IMR-90 (cell line): Measurements from ENCODE around the gene ESRRG. TPM values are rescaled to one million over a fixed set of nuclear protein-coding genes. Genes with fewer than 3 reads are reported as not detected.

Experiments used
- ATAC-seq: fragments of 200-7000 bp; cut with Tn5 transposase; 2 replicates; pipeline ENCODE4 v1.9.1; 2020; ENCODE audit warnings: low read depth, mild to moderate bottlenecking, moderate library complexity
- BruUV-seq: library from RNA; stranded (reverse); fragments of 400-500 nt; replicated peaks from 2 replicates; lab custom pipeline; 2021; lab: Mats Ljungman, UMichigan
- CTCF ChIA-PET: fragments of 300-600 bp; formaldehyde crosslinking; extraction: SDS; loops from one replicate; lab custom pipeline; 2021; ENCODE audit warnings: antibody characterized with exemption; lab: Yijun Ruan, JAX
- POLR2A ChIA-PET: fragments of 300-600 bp; sonication (Branson Sonifier 250); formaldehyde crosslinking; loops from one replicate; lab custom pipeline; 2022; ENCODE audit warnings: antibody characterized with exemption; ENCODE audit not compliant: unreplicated experiment; lab: Charles Lee
- DNase-seq: peaks from one replicate; pipeline ENCODE4 v3.0.0; 2013
- H2AFZ ChIP-seq: replicated peaks from 2 replicates; pipeline ENCODE3; 2013; ENCODE audit warnings: low read length, mild to moderate bottlenecking; ENCODE audit not compliant: poor library complexity
- H2AK5ac ChIP-seq: 2 replicates; pipeline ENCODE4 v1.6.1; 2013; ENCODE audit warnings: low read depth, low read length, inconsistent platforms
- H2AK9ac ChIP-seq: replicated peaks from 2 replicates; pipeline ENCODE3; 2013; ENCODE audit warnings: mild to moderate bottlenecking, low read depth, low read length, moderate library complexity; ENCODE audit not compliant: poor library complexity
- H2BK120ac ChIP-seq: 2 replicates; pipeline ENCODE4 v1.6.1; 2013; ENCODE audit warnings: low read depth, low read length, inconsistent platforms
- H2BK15ac ChIP-seq: 3 replicates; pipeline ENCODE4 v1.6.1; 2013; ENCODE audit warnings: low read depth, low read length, inconsistent platforms
- H2BK20ac ChIP-seq: 2 replicates; pipeline ENCODE4 v1.6.1; 2013; ENCODE audit warnings: low read depth, mild to moderate bottlenecking, inconsistent platforms, low read length, moderate library complexity
- H2BK5ac ChIP-seq: 2 replicates; pipeline ENCODE4 v1.6.1; 2013; ENCODE audit warnings: mild to moderate bottlenecking, low read depth, low read length, inconsistent platforms; ENCODE audit not compliant: poor library complexity, severe bottlenecking
- H3K14ac ChIP-seq: replicated peaks from 2 replicates; pipeline ENCODE4 v1.6.1; 2013; ENCODE audit warnings: low read depth, low read length, inconsistent platforms
- H3K18ac ChIP-seq: 2 replicates; pipeline ENCODE4 v1.6.1; 2013; ENCODE audit warnings: low read depth, low read length, control low read depth
- H3K23ac ChIP-seq: 2 replicates; pipeline ENCODE4 v1.6.1; 2013; ENCODE audit warnings: low read depth, low read length, inconsistent platforms
- H3K27ac ChIP-seq: 2 replicates; pipeline ENCODE4 v1.5.1; 2013; ENCODE audit warnings: mild to moderate bottlenecking, control low read depth, low read length; ENCODE audit not compliant: insufficient read depth
- H3K27me3 ChIP-seq: 2 replicates; pipeline ENCODE4 v1.6.1; 2013; ENCODE audit warnings: low read length; ENCODE audit not compliant: control insufficient read depth, insufficient read depth
- H3K36me3 ChIP-seq: 2 replicates; pipeline ENCODE4 v1.6.1; 2013; ENCODE audit warnings: low read length, mixed read lengths; ENCODE audit not compliant: control insufficient read depth, insufficient read depth
- H3K4ac ChIP-seq: 2 replicates; pipeline ENCODE4 v1.6.1; 2013; ENCODE audit warnings: low read depth, low read length, inconsistent platforms
- H3K4me1 ChIP-seq: 2 replicates; pipeline ENCODE4 v1.6.1; 2013; ENCODE audit warnings: low read length, mixed read lengths; ENCODE audit not compliant: control insufficient read depth, insufficient read depth
- H3K4me2 ChIP-seq: 2 replicates; pipeline ENCODE4 v1.6.1; 2013; ENCODE audit warnings: low read depth, mild to moderate bottlenecking, control low read depth, low read length, moderate library complexity
- H3K4me3 ChIP-seq: 2 replicates; pipeline ENCODE4 v1.5.1; 2013; ENCODE audit warnings: low read depth, mild to moderate bottlenecking, control low read depth, low read length, moderate library complexity; ENCODE audit not compliant: insufficient read depth
- H3K56ac ChIP-seq: 2 replicates; pipeline ENCODE4 v1.6.1; 2013; ENCODE audit warnings: low read length, inconsistent platforms; ENCODE audit not compliant: insufficient read depth; ENCODE audit errors: extremely low read depth
- H3K79me1 ChIP-seq, 2 experiments: 2 replicates each; pipeline ENCODE4 v1.6.1; 2013; ENCODE audit warnings: low read length in 2 of 2, inconsistent platforms in 1 of 2, low read depth in 1 of 2
- H3K9ac ChIP-seq: 2 replicates; pipeline ENCODE4 v1.6.1; 2013; ENCODE audit warnings: low read depth, low read length, control low read depth
- H3K9me1 ChIP-seq: 2 replicates; pipeline ENCODE4 v1.6.1; 2013; ENCODE audit warnings: low read length, inconsistent platforms; ENCODE audit not compliant: insufficient read depth
- H3K9me3 ChIP-seq: 2 replicates; pipeline ENCODE4 v1.6.1; 2013; ENCODE audit warnings: low read length; ENCODE audit not compliant: control insufficient read depth, insufficient read depth
- H4K20me1 ChIP-seq: 2 replicates; pipeline ENCODE4 v1.6.1; 2013; ENCODE audit warnings: low read length, inconsistent platforms; ENCODE audit not compliant: insufficient read depth
- H4K5ac ChIP-seq: 2 replicates; pipeline ENCODE4 v1.6.1; 2013; ENCODE audit warnings: mild to moderate bottlenecking, low read depth, low read length, control low read depth
- H4K8ac ChIP-seq, 2 experiments: 2 replicates each; pipeline ENCODE4 v1.6.1; 2013; ENCODE audit warnings: low read depth in 2 of 2, low read length in 2 of 2, control low read depth in 1 of 2, inconsistent platforms in 1 of 2
- H4K91ac ChIP-seq: 2 replicates; pipeline ENCODE4 v1.6.1; 2013; ENCODE audit warnings: low read depth, low read length, inconsistent platforms; ENCODE audit not compliant: insufficient read depth
- BHLHE40 ChIP-seq: fragments of 150-350 bp; IDR thresholded peaks from 2 replicates; pipeline ENCODE4 v1.6.1; 2016; ENCODE audit warnings: mild to moderate bottlenecking, low read depth, low read length
- CEBPB ChIP-seq: IDR thresholded peaks from 2 replicates; pipeline ENCODE4 v1.6.1; 2012; ENCODE audit warnings: low read depth, low read length, improper control_type of control experiment
- CTCF ChIP-seq: conservative IDR thresholded peaks from 2 replicates; pipeline ENCODE4 v1.5.1; 2012; ENCODE audit warnings: mild to moderate bottlenecking, low read depth, low read length, improper control_type of control experiment
- ELK1 ChIP-seq: fragments of 150-350 bp; IDR thresholded peaks from 2 replicates; pipeline ENCODE4 v1.6.1; 2016; ENCODE audit warnings: low read depth, mild to moderate bottlenecking, low read length, moderate library complexity, borderline replicate concordance
- FOS ChIP-seq: fragments of 150-350 bp; IDR thresholded peaks from 2 replicates; pipeline ENCODE4 v1.6.1; 2016; ENCODE audit warnings: low read depth, low read length
- MAFK ChIP-seq: IDR thresholded peaks from 2 replicates; pipeline ENCODE4 v1.6.1; 2012; ENCODE audit warnings: low read depth, low read length, improper control_type of control experiment
- MAZ ChIP-seq: IDR thresholded peaks from 2 replicates; pipeline ENCODE4 v1.6.1; 2012; ENCODE audit warnings: low read depth, mild to moderate bottlenecking, low read length, improper control_type of control experiment, moderate library complexity, borderline replicate concordance
- MXI1 ChIP-seq: IDR thresholded peaks from 2 replicates; pipeline ENCODE4 v1.6.1; 2012; ENCODE audit warnings: low read depth, mild to moderate bottlenecking, low read length, moderate library complexity, borderline replicate concordance
- NFE2L2 ChIP-seq: fragments of 150-350 bp; IDR thresholded peaks from 2 replicates; pipeline ENCODE4 v1.6.1; 2016; ENCODE audit warnings: low read depth, mild to moderate bottlenecking, low read length
- POLR2A ChIP-seq: IDR thresholded peaks from 2 replicates; pipeline ENCODE4 v1.6.1; 2012; ENCODE audit warnings: mild to moderate bottlenecking, low read depth, low read length
- RCOR1 ChIP-seq: IDR thresholded peaks from 2 replicates; pipeline ENCODE4 v1.6.1; 2012; ENCODE audit warnings: mild to moderate bottlenecking, low read length, improper control_type of control experiment; ENCODE audit not compliant: insufficient replicate concordance
- SMC3 ChIP-seq: fragments of 150-350 bp; IDR thresholded peaks from 2 replicates; pipeline ENCODE4 v1.6.1; 2016; ENCODE audit warnings: low read depth, mild to moderate bottlenecking, antibody characterized with exemption, low read length, moderate library complexity
- WGBS, 2 experiments: methylation state at CpG; one replicate each; pipeline versions ENCODE4 v1.1.5 to v1.1.7; 2013; ENCODE audit warnings: missing lambda C conversion rate in 2 of 2; ENCODE audit not compliant: insufficient read length in 1 of 2; ENCODE audit errors: extremely low coverage in 2 of 2; 5-methylcytosine and 5-hydroxymethylcytosine counted together
- dilution Hi-C: fragments of 300-500 bp; cut with HindIII; formaldehyde crosslinking; loops from one replicate; pipeline ENCODE4 v1.14.3; 2018; ENCODE audit warnings: low sequenced_read_pairs; ENCODE audit not compliant: unreplicated experiment
- in situ Hi-C: fragments of 300-500 bp; cut with MboI; formaldehyde crosslinking; loops from 3 replicates; pipeline ENCODE4 v1.14.3; 2019; ENCODE audit warnings: low sequenced_read_pairs, inconsistent platforms, mixed read lengths
- intact Hi-C: fragments of 100-400 bp; cut with micrococcal nuclease; formaldehyde crosslinking; loops from 2 replicates; pipeline ENCODE4 v1.10.0; 2022
- polyA plus RNA-seq, 3 experiments: library from polyadenylated mRNA; depleted of rRNA; stranded (reverse); fragments of >200 nt; gene quantifications; 2 replicates each; pipeline ENCODE4 v1.2.3, GENCODE V29; 2012; ENCODE audit warnings: low replicate concordance in 1 of 3
- total RNA-seq: library from RNA; depleted of rRNA; stranded (reverse); fragments of >200 nt; gene quantifications from 2 replicates; pipeline ENCODE4 v1.2.3, GENCODE V29; 2012

Gene ESRRG
- total and polyA plus RNA-seq, 2 of the 4 experiments (the other 2 are of a cell fraction): 0.17 to 0.54 TPM

GRCh38 chr1:216758161-216758560, 34.9 kb upstream of the ESRRG start (continued):
- no peak for TF ChIP-seq RCOR1

DNA sequence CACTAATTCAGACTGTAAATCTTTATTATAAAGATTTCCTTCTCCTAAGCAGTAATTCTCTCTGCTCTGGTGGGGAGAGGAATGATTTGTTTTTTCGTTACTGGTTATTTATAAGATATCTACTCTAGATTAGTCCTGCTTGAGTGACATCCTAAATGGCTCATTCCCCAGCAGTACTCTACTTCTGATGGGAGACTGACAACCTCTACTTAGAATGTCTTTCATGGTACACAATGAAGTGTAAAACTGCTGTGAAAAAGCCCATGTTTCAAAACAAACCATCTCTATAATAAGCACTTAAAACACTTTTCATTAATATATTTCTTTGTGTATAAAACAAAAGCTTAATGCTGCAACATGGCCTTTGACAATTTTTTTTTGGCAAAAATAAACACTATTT, 33.9 kb upstream of the ESRRG start:
- intact Hi-C loops (loop anchor here (10.0 kb wide), 1 partner anchor 658 kb away; no protein-coding TSS in a partner anchor), dilution Hi-C loops (no loop called here), in situ Hi-C loops (loop anchor here (25.0 kb wide), 1 partner anchor 905 kb away; no protein-coding TSS in a partner anchor)
- no TSS peak for BruUV-seq
- Histone ChIP-seq H4K20me1 (no peaks in the 10 kb centered on the region), H4K8ac (no peak overlapping the region), H4K5ac (no peak overlapping the region), H2AK9ac (no peak overlapping the region), H4K91ac (no peak overlapping the region), H3K27me3 (no peaks in the 10 kb centered on the region), H2AFZ (no peak overlapping the region), H3K79me1 (no peaks in the 10 kb centered on the region), H3K23ac (no peak overlapping the region), H2BK15ac (no peak overlapping the region), H3K9me3 (no peaks in the 10 kb centered on the region), H3K4me1 (no peaks in the 10 kb centered on the region), H3K9ac (no peak overlapping the region), H3K36me3 (no peaks in the 10 kb centered on the region), H2BK20ac (no peak overlapping the region), H3K4me2 (no peak overlapping the region), H2BK120ac (no peak overlapping the region), H3K4ac (no peak overlapping the region), H3K56ac (no peak overlapping the region), H3K4me3 (no peak overlapping the region), H3K14ac (no peak overlapping the region), H3K9me1 (no peaks in the 10 kb centered on the region), H3K18ac (no peak overlapping the region), H2BK5ac (no peak overlapping the region), H3K27ac (no peak overlapping the region), H2AK5ac (no peak overlapping the region)
- DNase-seq (no peak), ATAC-seq (no peak)
- WGBS, 2 experiments: no CpG with 5 or more reads among the region's 1 CpG
- ChIA-PET POLR2A (no interaction called here), CTCF (interaction anchor here (0.5 kb wide), 1 partner anchor 853 kb away, joined by 3 read pairs; no protein-coding TSS in a partner anchor)
- TF ChIP-seq RCOR1 (no peak), FOS (no peak), SMC3 (no peak), CTCF (no peak), MAFK (no peak), CEBPB (no peak), ELK1 (no peak), MXI1 (no peak), NFE2L2 (no peak), BHLHE40 (no peak), POLR2A (no peak), MAZ (no peak)
